Suprapubic skin (tissue), 4 donors: ENCODE data around the gene PDE11A. TPM values are rescaled to one million over a fixed set of nuclear protein-coding genes. Genes with fewer than 3 reads are reported as not detected.

Experiments
- DNase-seq, 2 donors: peaks; one replicate each; pipeline ENCODE4 v3.0.0-alpha.2; 2019; ENCODE audit warnings: low spot score in 2 of 2
- H3K27ac ChIP-seq: fragments of 200-600 bp; sonication (generic); one replicate; pipeline ENCODE4 v1.5.1; 2019
- H3K27me3 ChIP-seq: fragments of 200-600 bp; sonication (generic); one replicate; pipeline ENCODE4 v1.5.1; 2019
- H3K36me3 ChIP-seq: fragments of 200-600 bp; sonication (generic); one replicate; pipeline ENCODE4 v1.5.1; 2019
- H3K4me1 ChIP-seq: fragments of 200-600 bp; sonication (generic); one replicate; pipeline ENCODE4 v1.5.1; 2019
- H3K4me3 ChIP-seq: fragments of 200-600 bp; sonication (generic); one replicate; pipeline ENCODE4 v1.5.1; 2019; ENCODE audit warnings: mild to moderate bottlenecking
- H3K9me3 ChIP-seq: fragments of 200-600 bp; sonication (generic); one replicate; pipeline ENCODE4 v1.5.1; 2019
- CTCF ChIP-seq, 2 donors: fragments of 200-600 bp in 1 of 2; fragments of 450-650 bp in 1 of 2; sonication (generic) in 1 of 2; IDR thresholded peaks; one replicate each; pipeline ENCODE4 v1.5.1; 2016 to 2019; ENCODE audit warnings: antibody characterized with exemption in 2 of 2, mild to moderate bottlenecking in 1 of 2, moderate library complexity in 1 of 2
- EP300 ChIP-seq: sonication (generic); formaldehyde crosslinking; IDR thresholded peaks from one replicate; pipeline ENCODE4 v1.6.1; 2017; ENCODE audit warnings: antibody characterized with exemption
- POLR2A ChIP-seq, 2 donors: fragments of 450-650 bp; IDR thresholded peaks; one replicate each; pipeline ENCODE4 v1.6.1; 2017; ENCODE audit warnings: antibody characterized with exemption in 2 of 2, mild to moderate bottlenecking in 2 of 2, moderate library complexity in 2 of 2
- POLR2AphosphoS5 ChIP-seq, 3 donors: sonication (generic); formaldehyde crosslinking; IDR thresholded peaks; one replicate each; pipeline ENCODE4 v1.6.1; 2017; ENCODE audit warnings: antibody characterized with exemption in 3 of 3
- WGBS: methylation state at CpG from one replicate; pipeline ENCODE4 v1.1.5; 2018; 5-methylcytosine and 5-hydroxymethylcytosine counted together
- total RNA-seq, 4 donors: library from RNA; depleted of rRNA; stranded (reverse); fragments of >200 nt; gene quantifications; one replicate each; pipeline ENCODE4 v1.1.0, GENCODE V29; 2016

PDE11A gene
- total RNA-seq, 4 donors from 2014 or later: 0.08 to 1.0 (median 0.36) TPM

GRCh38 chr2:177680866-177681712, 391.5 kb downstream of the PDE11A start:
- Histone ChIP-seq H3K9me3 (no peaks in the 10 kb centered on the region), H3K27ac (no peak overlapping the region), H3K4me1 (no peaks in the 10 kb centered on the region), H3K4me3 (no peak overlapping the region), H3K27me3 (peaks cover 8% of the 10 kb centered on the region), H3K36me3 (no peaks in the 10 kb centered on the region)
- TF ChIP-seq POLR2AphosphoS5 (IDR thresholded peaks at IDR 0.05) (no peak), EP300 (no peak), POLR2A (IDR thresholded peaks at IDR 0.05) (no peak), CTCF (IDR thresholded peaks at IDR 0.05) (no peak)
- 89% methylated on average over 6 of the region's 6 CpGs for WGBS
- no peak for DNase-seq

- Histone ChIP-seq H3K27me3 (peaks cover 14% of the 10 kb centered on the region), H3K4me1 (no peaks in the 10 kb centered on the region), H3K36me3 (no peaks in the 10 kb centered on the region), H3K4me3 (no peak overlapping the region), H3K9me3 (no peaks in the 10 kb centered on the region), H3K27ac (no peak overlapping the region)
- no peak for TF ChIP-seq POLR2AphosphoS5 (IDR thresholded peaks at IDR 0.05)
- no peak for TF ChIP-seq CTCF (IDR thresholded peaks at IDR 0.05)
- no peak for TF ChIP-seq POLR2A (IDR thresholded peaks at IDR 0.05)
- no peak for TF ChIP-seq EP300
- WGBS: 69% methylated on average over 6 of the region's 6 CpGs
- no peak for DNase-seq
Measured at GRCh38 chr2:177679611-177680605, 392.7 kb downstream of the PDE11A start.

GRCh38 chr2:177678939-177679338, 393.6 kb downstream of the PDE11A start:
- DNase-seq: no peak
- TF ChIP-seq EP300 (no peak), POLR2A (IDR thresholded peaks at IDR 0.05) (no peak), CTCF (IDR thresholded peaks at IDR 0.05) (no peak), POLR2AphosphoS5 (IDR thresholded peaks at IDR 0.05) (no peak)
- Histone ChIP-seq H3K9me3 (no peaks in the 10 kb centered on the region), H3K4me1 (no peaks in the 10 kb centered on the region), H3K36me3 (no peaks in the 10 kb centered on the region), H3K4me3 (no peak overlapping the region), H3K27me3 (peaks cover 21% of the 10 kb centered on the region), H3K27ac (no peak overlapping the region)
- WGBS: 86% methylated on average over 2 of the region's 2 CpGs

- H3K27ac ChIP-seq: no peak overlapping the region
- H3K9me3 ChIP-seq: no peaks in the 10 kb centered on the region
- no peaks in the 10 kb centered on the region for H3K4me1 ChIP-seq
- peaks cover 31% of the 10 kb centered on the region for H3K27me3 ChIP-seq
- no peak overlapping the region for H3K4me3 ChIP-seq
- no peaks in the 10 kb centered on the region for H3K36me3 ChIP-seq
- no peak for DNase-seq
- TF ChIP-seq CTCF (IDR thresholded peaks at IDR 0.05) (no peak), POLR2A (IDR thresholded peaks at IDR 0.05) (no peak), POLR2AphosphoS5 (IDR thresholded peaks at IDR 0.05) (no peak), EP300 (no peak)
- 84% methylated on average over 3 of the region's 3 CpGs for WGBS
Measured at GRCh38 chr2:177676636-177677035, 395.9 kb downstream of the PDE11A start.

GRCh38 chr2:177675825-177676224, 396.8 kb downstream of the PDE11A start:
- Histone ChIP-seq H3K27me3 (peaks cover 31% of the 10 kb centered on the region), H3K4me3 (no peak overlapping the region), H3K9me3 (no peaks in the 10 kb centered on the region), H3K27ac (no peak overlapping the region), H3K4me1 (no peaks in the 10 kb centered on the region), H3K36me3 (no peaks in the 10 kb centered on the region)
- 85% methylated on average over 1 of the region's 1 CpG for WGBS
- TF ChIP-seq CTCF (IDR thresholded peaks at IDR 0.05) (no peak), EP300 (no peak), POLR2A (IDR thresholded peaks at IDR 0.05) (no peak), POLR2AphosphoS5 (IDR thresholded peaks at IDR 0.05) (no peak)
- no peak for DNase-seq
